BLaER1 treated with 17β-estradiol and CSF1 and Interleukin-3, amounts not matched to agents 10 nM and 100 nM (cell line): ENCODE data around the gene TMC4.
"Not testable (repeated sequence)": the region's sequence is repeated elsewhere in the genome, so short reads cannot be mapped to it uniquely, and the experiment has no call there.

Source experiments
- H3K27ac ChIP-seq, 11 experiments: shearing (Covaris generic); formaldehyde crosslinking; 2 replicates each; pipeline ENCODE4 v1.8.1; 2022
- H3K27me3 ChIP-seq, 11 experiments: shearing (Covaris generic); formaldehyde crosslinking; 2 replicates each; pipeline ENCODE4 v1.8.1; 2022
- H3K36me3 ChIP-seq, 11 experiments: shearing (Covaris generic); formaldehyde crosslinking; 2 replicates each; pipeline ENCODE4 v1.8.1; 2022
- H3K4me1 ChIP-seq, 10 experiments: shearing (Covaris generic); formaldehyde crosslinking; 2 replicates each; pipeline ENCODE4 v1.8.1; 2022
- H3K4me2 ChIP-seq, 11 experiments: shearing (Covaris generic); formaldehyde crosslinking; 2 replicates each; pipeline ENCODE4 v1.8.1; 2022
- H3K4me3 ChIP-seq, 10 experiments: shearing (Covaris generic); formaldehyde crosslinking; 2 replicates each; pipeline ENCODE4 v1.8.1; 2022
- H3K9ac ChIP-seq, 11 experiments: shearing (Covaris generic); formaldehyde crosslinking; 2 replicates each; pipeline ENCODE4 v1.8.1; 2022
- H3K9me3 ChIP-seq, 11 experiments: shearing (Covaris generic); formaldehyde crosslinking; replicated peaks in 1 of 11; 2 replicates each; pipeline ENCODE4 v1.8.1; 2022
- H4K20me1 ChIP-seq, 11 experiments: shearing (Covaris generic); formaldehyde crosslinking; 2 replicates each; pipeline ENCODE4 v1.8.1; 2022
- Cebpa-rat ChIP-seq, 11 experiments: shearing (Covaris generic); IDR thresholded peaks; 2 replicates each; pipeline ENCODE4 v1.8.1; 2022

TMC4 gene

DNA sequence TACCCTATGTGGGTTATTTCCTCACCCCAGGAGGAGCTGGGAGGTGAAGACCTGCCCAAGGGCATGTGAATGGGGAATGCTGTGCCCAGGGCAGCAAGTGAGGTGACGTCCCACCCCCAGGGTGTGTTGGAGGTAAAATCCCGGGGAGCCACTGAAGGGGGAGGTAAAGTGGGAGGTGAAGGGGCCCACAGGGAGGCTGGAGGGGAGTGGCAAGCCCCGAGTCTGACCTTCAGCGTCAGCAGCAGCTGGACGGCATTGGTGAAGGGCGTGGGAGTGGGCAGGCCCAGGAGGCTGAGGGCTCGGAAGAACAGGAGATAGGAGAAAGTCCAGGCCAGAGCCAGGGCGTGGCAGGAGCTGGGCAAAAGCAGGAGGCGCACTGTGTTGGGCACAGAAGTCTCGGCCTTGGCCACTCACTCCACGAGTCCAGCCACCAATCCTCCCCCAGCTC lies 14.0 kb upstream of the TMC4 start:
- Histone ChIP-seq H3K36me3 (peaks cover 38 to 59% (median 53%) of the 10 kb centered on the region in 11 experiments), H3K27ac (peak overlapping the region in 10 of 11 experiments; percentile 45 to 97 (median 91); a peak in 21 of 22 replicates), H3K4me2 (peak overlapping the region; percentile 79 to 99 (median 94); a peak in 21 of 22 replicates), H3K9ac (peak overlapping the region; percentile 88 to 95 (median 94)), H4K20me1 (peaks cover 4 to 55% (median 8%) of the 10 kb centered on the region in 11 experiments; a peak in 15 of 22 replicates), H3K4me3 (peak overlapping the region in 6 of 10 experiments; percentile 82 to 96 (median 90); a peak in 9 of 20 replicates), H3K9me3 (peaks cover 0 to 8% (median 0%) of the 10 kb centered on the region in 11 experiments; a peak in 2 of 22 replicates), H3K27me3 (no peaks in the 10 kb centered on the region), H3K4me1 (peaks cover 19 to 36% (median 26%) of the 10 kb centered on the region in 10 experiments)
- no peak for TF ChIP-seq Cebpa-rat (IDR thresholded peaks at IDR 0.05)

GRCh38 chr19:54186351-54186750 lies 13.4 kb upstream of the TMC4 start:
- peak overlapping the region in 8 of 11 experiments; percentile 90 to 97 (median 93); a peak in 11 of 22 replicates for H3K27ac ChIP-seq
- H4K20me1 ChIP-seq: peaks cover under 1 to 49% (median 4%) of the 10 kb centered on the region in 11 experiments; a peak in 14 of 22 replicates
- H3K36me3 ChIP-seq: peaks cover 38 to 60% (median 54%) of the 10 kb centered on the region in 11 experiments
- H3K9ac ChIP-seq: peak overlapping the region in 10 of 11 experiments; percentile 88 to 95 (median 94); a peak in 19 of 22 replicates
- H3K4me3 ChIP-seq: peak overlapping the region in 1 of 10 experiments; percentile 96; a peak in 1 of 20 replicates
- H3K27me3 ChIP-seq: no peaks in the 10 kb centered on the region
- H3K4me2 ChIP-seq: peak overlapping the region in 5 of 11 experiments; percentile 79 to 94 (median 93); a peak in 10 of 22 replicates
- H3K4me1 ChIP-seq: peaks cover 18 to 35% (median 22%) of the 10 kb centered on the region in 10 experiments
- TF ChIP-seq Cebpa-rat (IDR thresholded peaks at IDR 0.05): no peak
- H3K9me3 ChIP-seq: peaks cover 0 to 8% (median 0%) of the 10 kb centered on the region in 11 experiments; a peak in 2 of 22 replicates

GRCh38 chr19:54183431-54183830 lies 10.5 kb upstream of the TMC4 start:
- TF ChIP-seq Cebpa-rat (IDR thresholded peaks at IDR 0.05): no peak
- H3K9me3 ChIP-seq: peaks cover 0 to 8% (median 0%) of the 10 kb centered on the region in 11 experiments; a peak in 2 of 22 replicates
- H3K4me1 ChIP-seq: peaks cover 36 to 60% (median 47%) of the 10 kb centered on the region in 10 experiments
- peak overlapping the region in 7 of 11 experiments; percentile 4 to 38 (median 18); a peak in 4 of 22 replicates for H3K9ac ChIP-seq
- H3K27ac ChIP-seq: peak overlapping the region in 4 of 11 experiments; percentile 9 to 25 (median 18); a peak in 4 of 22 replicates
- H3K4me2 ChIP-seq: no peak overlapping the region
- peaks cover 6 to 76% (median 25%) of the 10 kb centered on the region in 11 experiments; a peak in 20 of 22 replicates for H4K20me1 ChIP-seq
- no peaks in the 10 kb centered on the region for H3K27me3 ChIP-seq
- peaks cover 42 to 88% (median 76%) of the 10 kb centered on the region in 11 experiments for H3K36me3 ChIP-seq
- no peak overlapping the region for H3K4me3 ChIP-seq

GRCh38 chr19:54181894-54182293 lies 8.9 kb upstream of the TMC4 start:
- H3K36me3 ChIP-seq: peaks cover 44 to 95% (median 84%) of the 10 kb centered on the region in 11 experiments

GRCh38 chr19:54180691-54181091 lies 7.7 kb upstream of the TMC4 start:
- TF ChIP-seq Cebpa-rat (IDR thresholded peaks at IDR 0.05): no peak
- peaks cover 48 to 95% (median 84%) of the 10 kb centered on the region in 11 experiments for H3K36me3 ChIP-seq
- peak overlapping the region in 10 of 11 experiments; percentile 9 to 85 (median 74); a peak in 16 of 22 replicates for H3K4me2 ChIP-seq
- H3K9ac ChIP-seq: peak overlapping the region in 9 of 11 experiments; percentile 21 to 66 (median 48); a peak in 12 of 22 replicates
- H3K27me3 ChIP-seq: no peaks in the 10 kb centered on the region
- H3K4me3 ChIP-seq: no peak overlapping the region
- H4K20me1 ChIP-seq: peaks cover 6 to 83% (median 26%) of the 10 kb centered on the region in 11 experiments; a peak in 20 of 22 replicates
- H3K9me3 ChIP-seq: peaks cover 0 to 8% (median 0%) of the 10 kb centered on the region in 11 experiments; a peak in 2 of 22 replicates
- peaks cover 26 to 48% (median 39%) of the 10 kb centered on the region in 10 experiments for H3K4me1 ChIP-seq
- H3K27ac ChIP-seq: peak overlapping the region in 9 of 11 experiments; percentile 26 to 84 (median 48); a peak in 12 of 22 replicates

More at GRCh38 chr19:54181894-54182293, 8.9 kb upstream of the TMC4 start:
- H3K9ac ChIP-seq, H3K27me3 ChIP-seq, H3K4me3 ChIP-seq, H3K27ac ChIP-seq, H3K9me3 ChIP-seq, H3K4me2 ChIP-seq: not testable (repeated sequence)
- peaks cover 26 to 47% (median 38%) of the 10 kb centered on the region in 10 experiments for H3K4me1 ChIP-seq
- H4K20me1 ChIP-seq: peaks cover 6 to 83% (median 27%) of the 10 kb centered on the region in 11 experiments; a peak in 20 of 22 replicates

DNA sequence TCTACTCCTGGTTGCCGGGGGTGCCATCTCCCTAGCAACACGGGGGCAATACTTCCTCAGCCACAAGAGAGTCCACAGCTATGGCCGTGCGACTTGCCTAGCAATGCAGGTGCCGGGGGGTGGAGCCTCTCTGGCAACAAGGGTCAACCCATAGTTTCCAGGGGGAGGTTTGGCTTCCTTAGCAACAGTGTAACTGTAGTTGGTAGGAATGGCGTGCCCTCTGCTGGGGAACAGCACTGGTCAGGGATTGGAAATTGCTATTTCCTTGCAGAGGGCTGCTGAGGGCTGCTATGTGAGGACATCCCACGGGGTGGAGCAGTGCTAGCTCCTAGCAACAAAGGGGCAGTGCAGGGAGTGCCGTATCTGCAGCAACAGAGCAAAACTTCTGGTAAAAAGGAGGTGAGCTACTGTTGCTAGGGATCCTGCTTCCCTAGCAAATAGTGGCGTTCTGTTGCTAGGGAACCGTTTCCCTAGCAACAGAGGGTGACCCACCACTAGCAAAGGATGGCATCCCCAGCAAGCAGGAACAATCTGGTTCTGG lies 7.0 kb upstream of the TMC4 start:
- Histone ChIP-seq H3K4me3 (0 out of 20 replicates have a peak overlapping the region, but pooled peaks of 2 of the 10 experiments have one; percentile 11 to 31), H3K4me1 (peaks cover 33 to 50% (median 46%) of the 10 kb centered on the region in 10 experiments), H3K9ac (peak overlapping the region in 10 of 11 experiments; percentile 21 to 66 (median 50); a peak in 16 of 22 replicates), H3K27ac (peak overlapping the region in 9 of 11 experiments; percentile 26 to 84 (median 67); a peak in 12 of 22 replicates), H3K36me3 (peaks cover 46 to 95% (median 84%) of the 10 kb centered on the region in 11 experiments), H3K27me3 (no peaks in the 10 kb centered on the region), H4K20me1 (peaks cover 6 to 83% (median 26%) of the 10 kb centered on the region in 11 experiments; a peak in 20 of 22 replicates), H3K4me2 (peak overlapping the region; percentile 24 to 85 (median 72); a peak in 21 of 22 replicates), H3K9me3 (peaks cover 0 to 8% (median 0%) of the 10 kb centered on the region in 11 experiments; a peak in 2 of 22 replicates)
- no peak for TF ChIP-seq Cebpa-rat (IDR thresholded peaks at IDR 0.05)

- TF ChIP-seq Cebpa-rat (IDR thresholded peaks at IDR 0.05): no peak
- peaks cover 6 to 85% (median 29%) of the 10 kb centered on the region in 11 experiments; a peak in 20 of 22 replicates for H4K20me1 ChIP-seq
- peak overlapping the region; percentile 7 to 67 (median 56); a peak in 17 of 22 replicates for H3K9ac ChIP-seq
- H3K4me1 ChIP-seq: peaks cover 38 to 56% (median 52%) of the 10 kb centered on the region in 10 experiments
- peak overlapping the region; percentile 24 to 85 (median 72); a peak in 21 of 22 replicates for H3K4me2 ChIP-seq
- peak overlapping the region; percentile 12 to 84 (median 67); a peak in 21 of 22 replicates for H3K27ac ChIP-seq
- H3K27me3 ChIP-seq: no peaks in the 10 kb centered on the region
- H3K9me3 ChIP-seq: peaks cover 0 to 8% (median 0%) of the 10 kb centered on the region in 11 experiments; a peak in 2 of 22 replicates
- H3K36me3 ChIP-seq: peaks cover 45 to 94% (median 79%) of the 10 kb centered on the region in 11 experiments
- H3K4me3 ChIP-seq: peak overlapping the region in 2 of 10 experiments; percentile 11 to 31; a peak in 3 of 20 replicates
Measured at GRCh38 chr19:54179262-54179852, 6.4 kb upstream of the TMC4 start.
